Keratinocyte (primary cell): ENCODE results near the gene OBSCN. TPM values are rescaled to one million over a fixed set of nuclear protein-coding genes. Genes with fewer than 3 reads are reported as not detected.

Experiments
- DNase-seq: peaks from one replicate; pipeline ENCODE4 v3.0.0-alpha.2; 2011; ENCODE audit warnings: low read depth, missing footprints, low spot score
- FAIRE-seq: peaks from 2 replicates; lab custom pipeline; 2011; peaks lifted over from hg19 to GRCh38; lab: Jason Lieb, UNC
- H2AFZ ChIP-seq: 2 replicates; pipeline ENCODE4 v1.6.0; 2012; ENCODE audit warnings: low read length, control low read depth, inconsistent platforms; ENCODE audit not compliant: control insufficient read depth
- H3K27ac ChIP-seq: 2 replicates; pipeline ENCODE4 v1.5.1; 2011; ENCODE audit warnings: low read length; ENCODE audit not compliant: control insufficient read depth, insufficient read depth
- H3K27me3 ChIP-seq: 3 replicates; pipeline ENCODE4 v1.6.0; 2011; ENCODE audit warnings: low read length; ENCODE audit not compliant: control insufficient read depth, insufficient read depth; ENCODE audit errors: extremely low read depth
- H3K36me3 ChIP-seq, 2 experiments: 2 replicates in 1 of 2; 3 replicates in 1 of 2; pipeline ENCODE4 v1.5.1; 2011; ENCODE audit warnings: low read length in 2 of 2, mild to moderate bottlenecking in 1 of 2; ENCODE audit not compliant: control insufficient read depth in 2 of 2, insufficient read depth in 2 of 2; ENCODE audit errors: extremely low read depth in 1 of 2
- H3K4me1 ChIP-seq: 3 replicates; pipeline ENCODE4 v1.5.1; 2011; ENCODE audit warnings: low read length; ENCODE audit not compliant: control insufficient read depth, insufficient read depth; ENCODE audit errors: extremely low read depth
- H3K4me2 ChIP-seq: 3 replicates; pipeline ENCODE4 v1.6.0; 2011; ENCODE audit warnings: low read depth, low read length; ENCODE audit not compliant: control insufficient read depth, insufficient read depth; ENCODE audit errors: extremely low read depth
- H3K4me3 ChIP-seq, 3 experiments: fragments of 200-600 bp in 1 of 3; sonication (generic) in 1 of 3; 2 replicates in 2 of 3; 3 replicates in 1 of 3; pipeline ENCODE4 v1.5.1; 2011 to 2016; ENCODE audit warnings: low read length in 3 of 3, mild to moderate bottlenecking in 3 of 3, control low read depth in 2 of 3, inconsistent platforms in 1 of 3, low read depth in 1 of 3, mixed read lengths in 1 of 3, mixed run types in 1 of 3, moderate library complexity in 1 of 3; ENCODE audit not compliant: control insufficient read depth in 2 of 3, insufficient read depth in 2 of 3; ENCODE audit errors: extremely low read depth in 1 of 3
- H3K79me2 ChIP-seq: 2 replicates; pipeline ENCODE4 v1.6.0; 2012; ENCODE audit warnings: low read length; ENCODE audit not compliant: control insufficient read depth, insufficient read depth
- H3K9ac ChIP-seq: 3 replicates; pipeline ENCODE4 v1.6.0; 2011; ENCODE audit warnings: low read length; ENCODE audit not compliant: control insufficient read depth, insufficient read depth; ENCODE audit errors: extremely low read depth
- H3K9me1 ChIP-seq: 3 replicates; pipeline ENCODE4 v1.6.0; 2011; ENCODE audit warnings: low read length; ENCODE audit not compliant: control insufficient read depth, insufficient read depth; ENCODE audit errors: extremely low read depth
- H3K9me3 ChIP-seq: 2 replicates; pipeline ENCODE4 v1.5.1; 2012; ENCODE audit warnings: low read depth, low read length; ENCODE audit not compliant: control insufficient read depth
- H4K20me1 ChIP-seq: 3 replicates; pipeline ENCODE4 v1.6.0; 2011; ENCODE audit warnings: low read length; ENCODE audit not compliant: control insufficient read depth, insufficient read depth; ENCODE audit errors: extremely low read depth
- EZH2 ChIP-seq: IDR thresholded peaks from one replicate; pipeline ENCODE4 v1.6.1; 2012; ENCODE audit warnings: inconsistent platforms, mild to moderate bottlenecking, low read length, moderate library complexity
- dilution Hi-C: fragments of 300-500 bp; cut with MboI; formaldehyde crosslinking; loops from one replicate; pipeline ENCODE4 v1.7.0; 2020; ENCODE audit warnings: low sequenced_read_pairs; ENCODE audit not compliant: extremely low pct_ligation_motif_present
- polyA plus RNA-seq, 5 experiments: library from polyadenylated mRNA; depleted of rRNA in 3 of 5; stranded (reverse) in 3 of 5; stranded (forward) in 1 of 5; unstranded in 1 of 5; fragments of >200 nt; gene quantifications; 1 replicate in 1 of 5; 2 replicates in 3 of 5; 3 replicates in 1 of 5; pipeline versions ENCODE4 v1.2.1 to v1.2.3, GENCODE V29; 2011 to 2012; ENCODE audit warnings: missing spikeins in 2 of 5, low read depth in 1 of 5, low replicate concordance in 1 of 5
- TF ChIP-seq, protein P1 (sequence below), 3 experiments: IDR thresholded peaks in 1 of 3; conservative IDR thresholded peaks in 1 of 3; optimal IDR thresholded peaks in 1 of 3; 2 replicates in 2 of 3; 3 replicates in 1 of 3; pipeline versions ENCODE3 to v1.5.1; 2011; ENCODE audit warnings: low read length in 3 of 3, mild to moderate bottlenecking in 3 of 3, moderate library complexity in 2 of 3, control low read depth in 1 of 3, inconsistent platforms in 1 of 3; ENCODE audit not compliant: insufficient read depth in 2 of 3; ENCODE audit errors: extremely low read depth in 1 of 3

OBSCN gene
- polyA plus RNA-seq, 1 donor (not counting 4 experiments of a cell fraction or from before 2014, with no cell fraction given): 1.8 TPM

DNA sequence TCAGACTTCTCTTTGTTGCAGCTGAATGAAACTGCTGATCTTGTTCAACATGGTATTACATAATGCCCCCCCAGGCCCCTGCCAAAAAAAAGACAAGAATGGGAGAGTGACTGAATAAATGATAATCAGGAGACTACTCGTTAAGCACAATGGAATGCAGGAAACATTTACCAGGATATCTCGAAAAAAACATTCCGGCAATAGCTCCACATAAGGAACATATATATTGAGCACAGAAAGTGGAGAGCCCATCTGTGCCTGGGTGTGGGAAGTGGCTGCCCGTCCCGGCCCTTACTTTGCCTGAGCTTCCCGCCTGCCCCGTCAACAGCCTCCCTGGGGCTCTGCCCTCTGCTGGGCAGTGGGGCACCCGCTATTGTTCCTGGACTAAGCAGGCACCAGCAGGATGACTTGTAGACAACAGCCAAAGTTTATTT lies 185.4 kb downstream of the OBSCN start:
- Histone ChIP-seq H4K20me1 (peaks cover 7% of the 10 kb centered on the region), H3K9me1 (no peaks in the 10 kb centered on the region), H3K79me2 (no peaks in the 10 kb centered on the region), H3K27me3 (no peaks in the 10 kb centered on the region), H2AFZ (no peak overlapping the region), H3K4me1 (peaks cover 7% of the 10 kb centered on the region), H3K4me3 (no peak overlapping the region), H3K36me3 (peaks cover 21 to 23% of the 10 kb centered on the region in 2 experiments), H3K9ac (no peak overlapping the region), H3K9me3 (no peaks in the 10 kb centered on the region), H3K27ac (no peak overlapping the region), H3K4me2 (no peak overlapping the region)
- TF ChIP-seq EZH2: no peak
- TF ChIP-seq, protein P1, sequence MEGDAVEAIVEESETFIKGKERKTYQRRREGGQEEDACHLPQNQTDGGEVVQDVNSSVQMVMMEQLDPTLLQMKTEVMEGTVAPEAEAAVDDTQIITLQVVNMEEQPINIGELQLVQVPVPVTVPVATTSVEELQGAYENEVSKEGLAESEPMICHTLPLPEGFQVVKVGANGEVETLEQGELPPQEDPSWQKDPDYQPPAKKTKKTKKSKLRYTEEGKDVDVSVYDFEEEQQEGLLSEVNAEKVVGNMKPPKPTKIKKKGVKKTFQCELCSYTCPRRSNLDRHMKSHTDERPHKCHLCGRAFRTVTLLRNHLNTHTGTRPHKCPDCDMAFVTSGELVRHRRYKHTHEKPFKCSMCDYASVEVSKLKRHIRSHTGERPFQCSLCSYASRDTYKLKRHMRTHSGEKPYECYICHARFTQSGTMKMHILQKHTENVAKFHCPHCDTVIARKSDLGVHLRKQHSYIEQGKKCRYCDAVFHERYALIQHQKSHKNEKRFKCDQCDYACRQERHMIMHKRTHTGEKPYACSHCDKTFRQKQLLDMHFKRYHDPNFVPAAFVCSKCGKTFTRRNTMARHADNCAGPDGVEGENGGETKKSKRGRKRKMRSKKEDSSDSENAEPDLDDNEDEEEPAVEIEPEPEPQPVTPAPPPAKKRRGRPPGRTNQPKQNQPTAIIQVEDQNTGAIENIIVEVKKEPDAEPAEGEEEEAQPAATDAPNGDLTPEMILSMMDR (optimal IDR thresholded peaks at IDR 0.05 in 1 of 3, IDR thresholded peaks at IDR 0.05 in 1 of 3, conservative IDR thresholded peaks at IDR 0.05 in 1 of 3; ENCODE audit: extremely low read depth in 1 of 3, insufficient read depth in 2 of 3, low read length in 3 of 3): peak; percentile 44 to 63 (median 50)
- FAIRE-seq (no peak), DNase-seq (no peak)
- dilution Hi-C loops: no loop called here

DNA sequence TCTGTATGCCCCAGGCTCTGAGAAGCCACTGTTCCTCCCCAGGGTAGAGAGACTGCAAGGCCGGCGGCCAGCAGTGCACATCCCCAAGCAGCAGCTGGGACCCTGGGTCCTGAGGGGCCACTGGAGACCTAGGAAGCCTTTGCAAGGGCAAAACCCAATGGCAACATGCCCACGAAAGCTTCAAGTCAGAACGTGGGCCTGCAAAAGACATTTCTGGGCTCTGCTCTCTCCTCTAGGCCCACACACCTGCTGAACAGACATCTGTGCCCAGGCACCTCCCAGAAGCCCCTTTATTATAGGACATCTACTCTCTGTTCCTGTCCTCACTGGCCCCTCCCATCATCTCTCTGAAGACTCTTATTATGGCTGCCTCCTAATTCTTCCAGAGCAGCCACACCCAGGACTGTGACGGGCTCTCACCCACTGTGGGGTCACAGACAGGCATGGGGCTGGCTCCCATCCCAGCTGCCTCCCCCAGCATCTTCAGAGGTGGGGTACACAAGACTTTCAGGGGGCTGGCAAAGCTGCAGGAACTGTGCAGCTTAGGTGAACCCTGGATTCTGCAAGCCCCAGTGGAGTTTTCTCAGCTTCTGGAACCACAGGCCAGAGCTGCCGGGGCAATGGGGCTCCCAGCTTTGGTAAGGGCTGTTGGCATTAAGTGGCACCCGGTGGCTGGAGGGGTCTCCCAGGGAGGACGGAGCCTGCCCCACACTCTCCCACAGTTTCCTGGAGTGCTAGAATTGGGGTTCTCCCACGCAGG lies 186.1 kb downstream of the OBSCN start:
- H3K9me3 ChIP-seq: no peaks in the 10 kb centered on the region
- H3K9ac ChIP-seq: no peak overlapping the region
- no peak for TF ChIP-seq EZH2
- TF ChIP-seq, protein P1 (optimal IDR thresholded peaks at IDR 0.05 in 1 of 3, IDR thresholded peaks at IDR 0.05 in 1 of 3, conservative IDR thresholded peaks at IDR 0.05 in 1 of 3; ENCODE audit: extremely low read depth in 1 of 3, insufficient read depth in 2 of 3, low read length in 3 of 3): no peak
- no peak overlapping the region for H3K4me2 ChIP-seq
- dilution Hi-C loops: no loop called here
- no peak overlapping the region for H3K27ac ChIP-seq
- DNase-seq: no peak
- H3K79me2 ChIP-seq: peaks cover under 1% of the 10 kb centered on the region
- peaks cover 21 to 24% of the 10 kb centered on the region in 2 experiments for H3K36me3 ChIP-seq
- H2AFZ ChIP-seq: no peak overlapping the region
- H3K27me3 ChIP-seq: no peaks in the 10 kb centered on the region
- FAIRE-seq: no peak
- H4K20me1 ChIP-seq: peaks cover 7% of the 10 kb centered on the region
- H3K4me3 ChIP-seq: no peak overlapping the region
- H3K9me1 ChIP-seq: no peaks in the 10 kb centered on the region
- peaks cover 7% of the 10 kb centered on the region for H3K4me1 ChIP-seq
